ENCODE measurements around the gene ZNF397. TPM values are rescaled to one million over a fixed set of nuclear protein-coding genes. Genes with fewer than 3 reads are reported as not detected.

ZNF397 gene
- polyA plus RNA-seq, 5 donors, result 50.1 to 90.4 (median 88.8) TPM

GRCh38 chr18:35290094-35290735 lies 49.4 kb downstream of the ZNF397 start, which contains the start of gene ZSCAN30:
TSS of gene ZSCAN30 (minus strand) at chr18:35290229. CDS start at chr18:35264352, 25,877 bp downstream.
- peak; percentile 95 to 96 for DNase-seq

DNA sequence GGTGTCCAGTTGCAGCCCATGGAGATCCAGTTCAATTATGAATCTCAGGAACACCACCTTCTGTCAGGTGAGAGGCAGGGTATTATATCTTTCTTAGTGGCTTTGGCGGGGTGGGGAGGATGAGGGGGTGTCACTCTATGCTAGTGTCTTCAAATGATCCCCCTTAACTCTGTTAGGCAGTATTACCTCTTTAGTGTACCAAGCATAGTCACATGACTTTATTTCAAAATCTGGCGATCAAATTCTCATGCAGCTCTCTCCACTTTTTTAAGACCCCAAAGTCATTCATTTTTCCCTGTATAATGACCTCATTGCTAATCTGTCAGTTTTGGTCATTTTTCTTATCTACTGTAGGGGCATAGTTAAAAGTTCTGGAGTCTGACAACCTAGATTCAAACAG lies 50.3 kb downstream of the ZNF397 start:
- no peak for DNase-seq

DNA sequence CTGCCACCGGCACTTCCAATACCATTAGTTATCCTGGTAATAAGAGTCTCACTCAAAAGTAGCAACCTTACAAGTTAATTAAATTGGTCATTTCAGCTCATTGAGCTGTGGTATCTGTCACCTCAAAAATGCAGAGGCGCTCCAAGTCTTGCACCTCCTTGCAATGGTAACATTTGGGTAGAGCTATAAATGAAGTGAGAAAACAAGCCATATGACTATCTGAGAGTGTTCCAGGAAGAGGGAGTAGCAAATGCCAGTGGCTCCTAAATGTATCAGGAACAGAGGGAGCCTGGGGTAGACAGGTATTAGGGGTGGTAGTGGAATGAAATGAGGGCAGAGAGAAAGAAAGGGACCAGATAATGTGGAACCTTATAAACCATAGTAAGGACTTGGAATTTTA lies 55.2 kb downstream of the ZNF397 start:
- DNase-seq, result no peak

DNA sequence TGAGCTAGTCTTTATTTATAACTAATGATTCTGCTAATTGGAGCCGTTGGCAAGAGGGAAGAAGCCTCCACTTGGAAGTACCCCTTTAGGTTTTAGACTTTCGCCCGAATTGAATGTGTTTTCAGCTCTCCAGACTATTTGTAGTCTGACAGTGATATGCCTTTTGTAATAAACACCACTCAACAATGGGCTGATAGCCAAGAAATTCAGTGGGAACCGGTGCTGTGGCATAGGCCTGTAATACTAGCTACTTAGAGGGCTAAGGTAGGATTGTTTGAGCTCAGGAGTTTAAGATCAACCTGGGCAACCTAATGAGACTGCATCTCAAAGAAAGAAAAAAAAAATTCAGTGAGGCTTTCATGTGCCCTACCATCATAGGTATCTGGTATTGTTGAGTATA lies 62.8 kb downstream of the ZNF397 start:
- DNase-seq, result no peak

- DNase-seq, result no peak
Measured at GRCh38 chr18:35306588-35307250, 65.9 kb downstream of the ZNF397 start.

Other genes starting within 250 kb of the ZNF397 start
- gene MAPRE2, start 199.6 kb upstream of the ZNF397 start, polyA plus RNA-seq (ENCODE audit: insufficient read depth in 1 of 5, insufficient read length in 5 of 5, low replicate concordance in 1 of 5), result 10 to 100 TPM; 38.4 to 53.1 (median 51.1) TPM
- gene ZSCAN30, start 49.2 kb downstream of the ZNF397 start, polyA plus RNA-seq (ENCODE audit: insufficient read depth in 1 of 5, insufficient read length in 5 of 5, low replicate concordance in 1 of 5), result 10 to 100 TPM; 39.9 to 69.5 (median 61.6) TPM
- gene ZNF24, start 103.4 kb downstream of the ZNF397 start, polyA plus RNA-seq (ENCODE audit: insufficient read depth in 1 of 5, insufficient read length in 5 of 5, low replicate concordance in 1 of 5), result 10 to 100 TPM; 50.0 to 79.5 (median 68.8) TPM
- 1 to 10 TPM; 2.8 to 3.8 (median 3.0) TPM for gene ZNF396, start 136.3 kb downstream of the ZNF397 start, polyA plus RNA-seq (ENCODE audit: insufficient read depth in 1 of 5, insufficient read length in 5 of 5, low replicate concordance in 1 of 5)

All from right lung (tissue), 5 donors.